Neural cell (in vitro differentiated cells): ENCODE data around the gene OR6B3.

Source experiments
- EP300 ChIP-seq: fragments of 450-650 bp; conservative IDR thresholded peaks from 2 replicates; pipeline ENCODE4 v1.6.1; 2014; ENCODE audit warnings: antibody characterized with exemption, mild to moderate bottlenecking, moderate library complexity; ENCODE audit not compliant: poor library complexity, severe bottlenecking
- EZH2 ChIP-seq: fragments of 200-600, 300-800 bp; shearing (Covaris generic), sonication (generic); IDR thresholded peaks from 2 replicates; pipeline ENCODE4 v1.6.1; 2014; ENCODE audit warnings: antibody characterized with exemption, low read length, borderline replicate concordance, mild to moderate bottlenecking; ENCODE audit not compliant: insufficient read depth, poor library complexity, severe bottlenecking
- RAD21 ChIP-seq: fragments of 450-650 bp; conservative IDR thresholded peaks from 2 replicates; pipeline ENCODE4 v1.6.1; 2014; ENCODE audit warnings: antibody characterized with exemption, mild to moderate bottlenecking, moderate library complexity

DNA sequence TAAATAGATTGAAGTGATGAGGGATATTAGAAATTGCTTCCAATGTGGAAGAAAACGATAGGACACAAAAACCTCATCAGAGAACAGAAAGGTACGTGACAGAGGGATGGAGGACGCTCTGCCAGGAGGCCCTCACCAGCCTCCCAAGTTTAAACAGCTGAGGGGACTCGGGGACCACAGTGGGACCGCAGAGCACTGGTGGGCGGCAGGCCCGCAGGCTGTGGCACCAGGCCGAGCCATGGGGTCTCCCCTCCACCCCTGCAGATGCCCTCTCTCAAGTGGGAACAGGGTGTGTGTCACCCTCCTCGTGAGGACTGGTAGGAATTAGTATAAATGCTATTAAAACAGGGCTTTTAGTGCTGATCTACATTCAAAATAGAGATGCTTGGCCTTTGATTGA is 39.0 kb downstream of the OR6B3 start:
- TF ChIP-seq RAD21 (no peak), EZH2 (no peak), EP300 (no peak)
